ENCODE results near the gene HIF1A. TPM values are rescaled to one million over a fixed set of nuclear protein-coding genes. Genes with fewer than 3 reads are reported as not detected.
A peak's percentile ranks its signal among the peaks of the same experiment; 100 is the strongest.
"Not testable (repeated sequence)": the region's sequence is repeated elsewhere in the genome, so short reads cannot be mapped to it uniquely, and the experiment has no call there.

HIF1A gene
- total and polyA plus RNA-seq, 12 donors: 47.2 to 531 (median 331) TPM

GRCh38 chr14:61753631-61754030, 58.3 kb downstream of the HIF1A start:
- TF ChIP-seq CTCF (IDR thresholded peaks at IDR 0.05) (peak in 1 of 6 experiments; percentile 10), POLR2A (IDR thresholded peaks at IDR 0.05) (no peak)
- H3K36me3 ChIP-seq (replicated peaks in 1 of 2): peaks cover 0 to 2% of the 10 kb centered on the region in 2 donors

GRCh38 chr14:61754627-61755381, 59.5 kb downstream of the HIF1A start:
- no peak for TF ChIP-seq CTCF (IDR thresholded peaks at IDR 0.05)
- no peak for TF ChIP-seq POLR2A (IDR thresholded peaks at IDR 0.05)
- H3K27me3 ChIP-seq: no peaks in the 10 kb centered on the region
- intact Hi-C loops (cut with DNase I): no loop called here
- no peak overlapping the region for H3K4me3 ChIP-seq
- H3K9me3 ChIP-seq (replicated peaks in 1 of 3): no peaks in the 10 kb centered on the region
- 57 to 67% (median 65%) methylated on average over 5 of the region's 5 CpGs for WGBS, 4 donors
- H3K27ac ChIP-seq: no peak overlapping the region
- no peaks in the 10 kb centered on the region for H3K36me3 ChIP-seq (replicated peaks in 1 of 2)
- DNase-seq: no peak
- peaks cover 0 to 18% of the 10 kb centered on the region in 2 donors for H3K4me1 ChIP-seq (replicated peaks in 1 of 2)

More at GRCh38 chr14:61753631-61754030, 58.3 kb downstream of the HIF1A start:
- Histone ChIP-seq H3K27ac (no peak overlapping the region), H3K9me3 (replicated peaks in 1 of 3) (no peaks in the 10 kb centered on the region), H3K27me3 (no peaks in the 10 kb centered on the region), H3K4me3 (no peak overlapping the region), H3K4me1 (replicated peaks in 1 of 2) (peaks cover 0 to 21% of the 10 kb centered on the region in 2 donors)
- intact Hi-C loops (cut with DNase I): no loop called here
- DNase-seq: peak in 1 of 7 donors; percentile 51

- H3K9me3 ChIP-seq (replicated peaks in 1 of 3); H3K36me3 ChIP-seq (replicated peaks in 1 of 2); H3K27ac ChIP-seq; H3K27me3 ChIP-seq; intact Hi-C loops (cut with DNase I); H3K4me3 ChIP-seq; DNase-seq: not testable (repeated sequence)
- H3K4me1 ChIP-seq (replicated peaks in 1 of 2): peaks cover 0 to 14% of the 10 kb centered on the region in 2 donors
Measured at GRCh38 chr14:61755382-61755742, 60.0 kb downstream of the HIF1A start.

- intact Hi-C loops (cut with DNase I): no loop called here
- Histone ChIP-seq H3K4me1 (replicated peaks in 1 of 2) (peaks cover 0 to 9% of the 10 kb centered on the region in 2 donors), H3K9me3 (replicated peaks in 1 of 3) (no peaks in the 10 kb centered on the region), H3K27ac (no peak overlapping the region), H3K27me3 (no peaks in the 10 kb centered on the region), H3K4me3 (no peak overlapping the region), H3K36me3 (replicated peaks in 1 of 2) (no peaks in the 10 kb centered on the region)
- WGBS, 4 donors: 44 to 97% (median 80%) methylated on average over 2 of the region's 2 CpGs
- DNase-seq: no peak
- TF ChIP-seq CTCF (IDR thresholded peaks at IDR 0.05) (no peak), POLR2A (IDR thresholded peaks at IDR 0.05) (no peak)
Measured at GRCh38 chr14:61756135-61756534, 60.8 kb downstream of the HIF1A start.

- Histone ChIP-seq H3K4me3 (no peak overlapping the region), H3K4me1 (replicated peaks in 1 of 2) (peaks cover 8 to 24% of the 10 kb centered on the region in 2 donors), H3K27me3 (no peaks in the 10 kb centered on the region), H3K9me3 (replicated peaks in 1 of 3) (no peaks in the 10 kb centered on the region), H3K36me3 (replicated peaks in 1 of 2) (no peaks in the 10 kb centered on the region), H3K27ac (no peak overlapping the region)
- DNase-seq: no peak
- WGBS, 4 donors: 66 to 94% (median 89%) methylated on average over 7 of the region's 7 CpGs
- intact Hi-C loops (cut with DNase I): no loop called here
- TF ChIP-seq POLR2A (IDR thresholded peaks at IDR 0.05) (no peak), CTCF (IDR thresholded peaks at IDR 0.05) (no peak)
Measured at GRCh38 chr14:61759878-61760277, 64.6 kb downstream of the HIF1A start.
